ENCODE measurements around the gene ERG28. TPM values are rescaled to one million over a fixed set of nuclear protein-coding genes. Genes with fewer than 3 reads are reported as not detected.
A peak's percentile ranks its signal among the peaks of the same experiment; 100 is the strongest.

The ERG28 gene
- total RNA-seq, 4 donors from 2014 or later = 10.2 to 18.3 (median 15.3) TPM

DNA sequence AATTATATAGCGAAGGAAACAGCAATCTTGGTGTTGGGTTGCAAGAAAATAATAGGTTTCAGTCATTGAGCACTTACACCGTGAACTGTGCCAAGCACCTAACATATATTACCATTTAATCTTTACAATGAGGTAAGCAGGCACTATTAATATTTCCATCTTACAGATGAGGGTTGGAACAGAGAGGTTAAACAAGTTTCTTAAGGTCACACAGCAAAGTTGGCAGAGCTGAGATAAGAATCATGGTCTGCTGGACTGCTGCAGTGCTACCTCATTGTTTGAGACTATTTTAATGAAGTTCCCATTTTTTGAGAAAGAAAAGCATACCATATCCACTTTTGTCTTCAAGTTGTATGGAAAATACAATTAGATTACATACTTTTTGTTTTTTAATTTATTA lies 1.7 kb downstream of the ERG28 start:
- Histone ChIP-seq H3K4me3 (no peak overlapping the region), H3K36me3 (peaks cover 19% of the 10 kb centered on the region), H3K27ac (no peak overlapping the region), H3K4me1 (peaks cover 29% of the 10 kb centered on the region), H3K27me3 (no peaks in the 10 kb centered on the region), H3K9me3 (no peaks in the 10 kb centered on the region)
- no peak for DNase-seq (ENCODE audit: low spot score in 2 of 2)
- no peak for TF ChIP-seq POLR2AphosphoS5 (IDR thresholded peaks at IDR 0.05)
- no peak for TF ChIP-seq EP300 (IDR thresholded peaks at IDR 0.05)
- no peak for TF ChIP-seq POLR2A (IDR thresholded peaks at IDR 0.05)
- TF ChIP-seq, protein P1, sequence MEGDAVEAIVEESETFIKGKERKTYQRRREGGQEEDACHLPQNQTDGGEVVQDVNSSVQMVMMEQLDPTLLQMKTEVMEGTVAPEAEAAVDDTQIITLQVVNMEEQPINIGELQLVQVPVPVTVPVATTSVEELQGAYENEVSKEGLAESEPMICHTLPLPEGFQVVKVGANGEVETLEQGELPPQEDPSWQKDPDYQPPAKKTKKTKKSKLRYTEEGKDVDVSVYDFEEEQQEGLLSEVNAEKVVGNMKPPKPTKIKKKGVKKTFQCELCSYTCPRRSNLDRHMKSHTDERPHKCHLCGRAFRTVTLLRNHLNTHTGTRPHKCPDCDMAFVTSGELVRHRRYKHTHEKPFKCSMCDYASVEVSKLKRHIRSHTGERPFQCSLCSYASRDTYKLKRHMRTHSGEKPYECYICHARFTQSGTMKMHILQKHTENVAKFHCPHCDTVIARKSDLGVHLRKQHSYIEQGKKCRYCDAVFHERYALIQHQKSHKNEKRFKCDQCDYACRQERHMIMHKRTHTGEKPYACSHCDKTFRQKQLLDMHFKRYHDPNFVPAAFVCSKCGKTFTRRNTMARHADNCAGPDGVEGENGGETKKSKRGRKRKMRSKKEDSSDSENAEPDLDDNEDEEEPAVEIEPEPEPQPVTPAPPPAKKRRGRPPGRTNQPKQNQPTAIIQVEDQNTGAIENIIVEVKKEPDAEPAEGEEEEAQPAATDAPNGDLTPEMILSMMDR (IDR thresholded peaks at IDR 0.05) = no peak
- WGBS = 89% methylated on average over 2 of the region's 2 CpGs

- TF ChIP-seq POLR2A (IDR thresholded peaks at IDR 0.05) (no peak), EP300 (IDR thresholded peaks at IDR 0.05) (no peak), POLR2AphosphoS5 (IDR thresholded peaks at IDR 0.05) (no peak)
- TF ChIP-seq, protein P1 (IDR thresholded peaks at IDR 0.05) = no peak
- no peak for DNase-seq (ENCODE audit: low spot score in 2 of 2)
- Histone ChIP-seq H3K27me3 (no peaks in the 10 kb centered on the region), H3K36me3 (peaks cover 28% of the 10 kb centered on the region), H3K9me3 (no peaks in the 10 kb centered on the region), H3K4me1 (peaks cover 28% of the 10 kb centered on the region), H3K4me3 (no peak overlapping the region), H3K27ac (no peak overlapping the region)
- WGBS = 73% methylated on average over 4 of the region's 4 CpGs
Measured at GRCh38 chr14:75657331-75657730, 3.3 kb downstream of the ERG28 start.

GRCh38 chr14:75655235-75655634 lies 5.4 kb downstream of the ERG28 start:
- DNase-seq (ENCODE audit: low spot score in 2 of 2) = no peak
- WGBS = 0% methylated on average over 1 of the region's 1 CpG
- Histone ChIP-seq H3K4me1 (peaks cover 17% of the 10 kb centered on the region), H3K9me3 (no peaks in the 10 kb centered on the region), H3K27ac (no peak overlapping the region), H3K4me3 (no peak overlapping the region), H3K36me3 (peaks cover 48% of the 10 kb centered on the region), H3K27me3 (no peaks in the 10 kb centered on the region)
- TF ChIP-seq, protein P1 (IDR thresholded peaks at IDR 0.05) = no peak
- TF ChIP-seq POLR2AphosphoS5 (IDR thresholded peaks at IDR 0.05) (no peak), POLR2A (IDR thresholded peaks at IDR 0.05) (no peak), EP300 (IDR thresholded peaks at IDR 0.05) (no peak)

GRCh38 chr14:75654127-75654732 lies 6.4 kb downstream of the ERG28 start:
- Histone ChIP-seq H3K36me3 (peaks cover 58% of the 10 kb centered on the region), H3K27ac (no peak overlapping the region), H3K4me3 (no peak overlapping the region), H3K9me3 (no peaks in the 10 kb centered on the region), H3K4me1 (peaks cover 9% of the 10 kb centered on the region), H3K27me3 (no peaks in the 10 kb centered on the region)
- WGBS = 5% methylated on average over 4 of the region's 4 CpGs
- no peak for TF ChIP-seq POLR2AphosphoS5 (IDR thresholded peaks at IDR 0.05)
- TF ChIP-seq, protein P1 (IDR thresholded peaks at IDR 0.05) = peak; percentile 95 to 97
- DNase-seq (ENCODE audit: low spot score in 2 of 2) = peak; percentile 88 to 90

- WGBS = 95% methylated on average over 1 of the region's 1 CpG
- no peak overlapping the region for H3K27ac ChIP-seq
- H3K4me3 ChIP-seq = no peak overlapping the region
- H3K36me3 ChIP-seq = peaks cover 63% of the 10 kb centered on the region
- DNase-seq (ENCODE audit: low spot score in 2 of 2) = no peak
- TF ChIP-seq EP300 (IDR thresholded peaks at IDR 0.05) (no peak), POLR2A (IDR thresholded peaks at IDR 0.05) (no peak), POLR2AphosphoS5 (IDR thresholded peaks at IDR 0.05) (no peak)
- TF ChIP-seq, protein P1 (IDR thresholded peaks at IDR 0.05) = no peak
- no peaks in the 10 kb centered on the region for H3K27me3 ChIP-seq
- no peaks in the 10 kb centered on the region for H3K9me3 ChIP-seq
- H3K4me1 ChIP-seq = peaks cover 4% of the 10 kb centered on the region
Measured at GRCh38 chr14:75653563-75653962, 7.1 kb downstream of the ERG28 start.
